ENCODE measurements around the gene DBNDD2.

The DBNDD2 gene

DNA sequence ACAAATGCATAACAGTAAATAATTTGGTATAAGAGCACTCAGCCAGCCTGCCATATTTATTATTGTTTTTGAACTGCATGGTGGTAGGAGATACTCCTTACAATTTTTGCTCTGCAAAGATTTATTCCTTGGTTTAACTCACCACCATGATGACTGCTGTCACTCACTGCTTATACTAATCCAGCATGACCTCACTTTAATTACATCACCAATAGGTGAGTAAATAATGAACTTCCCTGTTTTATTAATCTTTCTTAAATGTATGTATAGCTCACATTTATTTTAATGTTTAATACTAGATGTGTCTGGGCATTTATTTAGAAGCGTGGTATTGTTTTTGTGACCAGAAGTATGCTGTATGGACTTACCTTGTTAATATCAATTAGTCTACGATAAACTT lies 17.2 kb upstream of the DBNDD2 start:
- H3K9me3 ChIP-seq (ENCODE audit: control insufficient read depth in 1 of 2, low read length in 2 of 2): peaks cover 0 to 2% of the 10 kb centered on the region in 2 donors
- peaks cover 0 to 5% of the 10 kb centered on the region in 2 donors for H3K36me3 ChIP-seq (ENCODE audit: control insufficient read depth in 1 of 2, insufficient read depth in 2 of 2, low read length in 2 of 2)
- no peak overlapping the region for H3K27ac ChIP-seq (ENCODE audit: low read length)
- no peak overlapping the region for H3K4me3 ChIP-seq (ENCODE audit: low read depth in 1 of 2, low read length in 2 of 2)
- no peaks in the 10 kb centered on the region for H3K4me1 ChIP-seq (ENCODE audit: control insufficient read depth in 1 of 2, insufficient read depth in 2 of 2, low read length in 2 of 2)
- H3K27me3 ChIP-seq (ENCODE audit: low read depth, low read length): no peaks in the 10 kb centered on the region

DNA sequence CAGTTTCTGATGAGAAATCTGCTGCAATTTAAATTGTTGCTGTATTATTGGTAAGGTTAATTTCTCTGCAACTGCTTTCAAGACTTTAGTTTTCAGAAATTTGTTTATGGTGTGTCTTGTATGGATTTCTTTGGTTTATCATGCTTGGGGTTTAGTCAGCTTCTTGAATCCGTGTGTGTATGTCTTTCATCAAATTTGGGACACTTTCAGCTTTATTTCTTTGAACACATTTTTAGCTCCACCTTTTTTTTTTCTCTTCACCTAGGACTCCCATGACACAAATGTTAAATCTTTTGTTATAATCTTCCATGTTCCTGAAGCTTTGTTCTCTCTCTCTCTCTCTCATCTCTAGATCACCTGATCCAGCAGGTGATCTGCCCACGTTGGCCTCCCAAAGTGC lies 16.5 kb upstream of the DBNDD2 start:
- no peak overlapping the region for H3K4me3 ChIP-seq (ENCODE audit: low read depth in 1 of 2, low read length in 2 of 2)
- H3K9me3 ChIP-seq (ENCODE audit: control insufficient read depth in 1 of 2, low read length in 2 of 2): peaks cover 0 to 2% of the 10 kb centered on the region in 2 donors
- H3K4me1 ChIP-seq (ENCODE audit: control insufficient read depth in 1 of 2, insufficient read depth in 2 of 2, low read length in 2 of 2): no peaks in the 10 kb centered on the region
- no peak overlapping the region for H3K27ac ChIP-seq (ENCODE audit: low read length)
- H3K27me3 ChIP-seq (ENCODE audit: low read depth, low read length): no peaks in the 10 kb centered on the region
- H3K36me3 ChIP-seq (ENCODE audit: control insufficient read depth in 1 of 2, insufficient read depth in 2 of 2, low read length in 2 of 2): peaks cover 0 to 5% of the 10 kb centered on the region in 2 donors

DNA sequence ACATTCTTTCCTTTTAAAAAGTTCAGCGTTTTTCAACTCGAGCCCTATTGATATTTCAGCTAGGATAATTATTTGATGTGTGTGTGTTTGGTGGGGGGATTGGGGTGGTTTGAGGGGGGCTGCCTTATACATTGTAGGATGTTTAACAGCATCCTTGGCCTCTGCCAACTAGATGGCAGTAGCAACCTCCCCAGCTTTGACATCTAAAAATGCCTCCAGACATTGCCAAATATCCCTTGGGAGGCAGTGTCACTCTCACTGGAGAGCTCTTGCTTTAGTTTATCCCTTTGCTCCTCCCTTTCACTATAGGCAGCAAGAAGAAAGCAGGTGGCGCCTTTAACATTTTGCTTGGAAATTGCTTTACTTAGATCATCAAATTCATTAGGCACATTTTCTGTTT lies 15.4 kb upstream of the DBNDD2 start:
- Histone ChIP-seq H3K9me3 (ENCODE audit: control insufficient read depth in 1 of 2, low read length in 2 of 2) (peaks cover 0 to 2% of the 10 kb centered on the region in 2 donors), H3K4me1 (ENCODE audit: control insufficient read depth in 1 of 2, insufficient read depth in 2 of 2, low read length in 2 of 2) (no peaks in the 10 kb centered on the region), H3K27me3 (ENCODE audit: low read depth, low read length) (no peaks in the 10 kb centered on the region), H3K36me3 (ENCODE audit: control insufficient read depth in 1 of 2, insufficient read depth in 2 of 2, low read length in 2 of 2) (peaks cover 0 to 5% of the 10 kb centered on the region in 2 donors), H3K4me3 (ENCODE audit: low read depth in 1 of 2, low read length in 2 of 2) (no peak overlapping the region), H3K27ac (ENCODE audit: low read length) (no peak overlapping the region)

DNA sequence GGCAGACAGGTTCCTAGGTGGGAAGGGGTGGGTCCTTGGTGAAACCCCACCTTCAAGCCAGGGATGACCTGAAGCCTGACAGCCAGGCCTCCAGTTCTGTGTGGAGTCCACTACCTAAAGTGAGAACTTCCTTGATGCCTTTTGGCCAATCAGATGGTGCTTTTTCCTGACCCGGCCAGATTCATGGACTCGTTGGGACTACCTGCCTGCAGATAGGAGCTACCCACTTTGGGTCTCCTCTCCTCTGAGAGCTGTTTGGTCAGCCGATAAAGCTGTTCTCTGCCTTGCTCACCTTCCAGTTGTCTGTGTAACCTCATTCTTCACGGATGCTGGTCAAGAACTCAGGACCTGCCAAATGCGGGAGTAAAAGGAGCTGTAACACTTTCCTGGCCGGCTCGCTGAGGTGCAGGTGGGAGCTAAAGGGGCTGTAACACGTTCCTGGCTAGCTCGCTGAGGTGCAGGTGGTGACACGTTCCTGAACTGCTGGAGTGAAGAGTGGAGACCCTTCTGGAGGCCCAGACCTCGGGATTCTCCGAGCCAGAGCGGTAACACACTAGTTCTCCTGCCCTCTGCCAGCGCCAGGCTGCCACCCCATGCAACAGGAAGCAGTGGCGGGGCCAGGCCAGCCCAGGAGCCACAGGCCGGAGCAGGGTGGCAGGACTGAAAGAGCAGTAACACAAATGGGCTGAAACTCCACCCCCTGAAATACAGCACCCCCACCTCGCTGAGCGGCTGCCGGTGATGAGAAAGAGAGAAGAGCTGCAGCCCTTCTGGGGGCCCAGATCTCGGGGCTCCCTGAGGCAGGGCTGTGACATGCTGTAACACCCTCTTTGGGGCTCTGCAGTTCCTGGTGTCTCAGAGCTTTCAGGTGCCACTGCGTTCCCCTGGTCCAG lies 13.6 kb upstream of the DBNDD2 start:
- Histone ChIP-seq H3K9me3 (ENCODE audit: control insufficient read depth in 1 of 2, low read length in 2 of 2) (no peaks in the 10 kb centered on the region), H3K27ac (ENCODE audit: low read length) (no peak overlapping the region), H3K27me3 (ENCODE audit: low read depth, low read length) (no peaks in the 10 kb centered on the region), H3K36me3 (ENCODE audit: control insufficient read depth in 1 of 2, insufficient read depth in 2 of 2, low read length in 2 of 2) (peaks cover 0 to 5% of the 10 kb centered on the region in 2 donors), H3K4me3 (ENCODE audit: low read depth in 1 of 2, low read length in 2 of 2) (no peak overlapping the region), H3K4me1 (ENCODE audit: control insufficient read depth in 1 of 2, insufficient read depth in 2 of 2, low read length in 2 of 2) (no peaks in the 10 kb centered on the region)

DNA sequence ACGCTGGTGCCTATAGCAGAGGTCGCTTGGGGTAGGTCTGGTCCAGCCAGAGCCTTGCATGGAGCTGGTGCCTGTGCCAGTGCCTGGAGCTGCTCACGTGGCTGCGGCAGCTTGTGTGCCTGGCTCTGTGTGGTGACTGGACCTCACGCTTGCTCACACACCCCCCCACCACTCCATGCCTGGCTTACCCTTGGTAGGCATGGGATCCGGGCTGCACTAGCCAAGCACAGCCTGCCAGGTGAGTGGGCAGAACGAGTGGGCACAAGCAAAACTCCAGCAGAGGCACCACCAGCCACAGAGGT lies 13.0 kb upstream of the DBNDD2 start:
- Histone ChIP-seq H3K9me3 (ENCODE audit: control insufficient read depth in 1 of 2, low read length in 2 of 2) (no peaks in the 10 kb centered on the region), H3K27me3 (ENCODE audit: low read depth, low read length) (no peaks in the 10 kb centered on the region), H3K4me3 (ENCODE audit: low read depth in 1 of 2, low read length in 2 of 2) (no peak overlapping the region), H3K36me3 (ENCODE audit: control insufficient read depth in 1 of 2, insufficient read depth in 2 of 2, low read length in 2 of 2) (peaks cover 0 to 5% of the 10 kb centered on the region in 2 donors), H3K4me1 (ENCODE audit: control insufficient read depth in 1 of 2, insufficient read depth in 2 of 2, low read length in 2 of 2) (no peaks in the 10 kb centered on the region), H3K27ac (ENCODE audit: low read length) (no peak overlapping the region)

DNA sequence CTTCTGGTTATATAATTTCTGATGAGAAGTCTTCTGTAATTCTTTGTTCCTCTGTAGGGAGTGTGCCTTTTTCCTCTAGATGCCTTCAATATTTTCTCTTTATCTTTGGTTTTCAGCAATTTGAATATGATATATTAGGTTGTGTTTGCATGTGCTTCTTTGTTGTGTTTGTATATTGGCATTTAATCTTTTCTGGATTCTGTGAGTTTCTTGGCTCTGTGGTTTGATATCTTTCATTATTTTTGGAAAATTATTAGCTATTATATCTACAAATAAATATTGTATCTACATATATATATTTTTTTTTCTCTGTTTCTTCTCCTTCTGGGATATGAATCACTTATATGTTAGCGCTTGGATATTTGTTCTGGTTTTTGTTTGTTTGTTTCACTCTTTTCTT lies 9.1 kb upstream of the DBNDD2 start:
- H3K36me3 ChIP-seq (ENCODE audit: control insufficient read depth in 1 of 2, insufficient read depth in 2 of 2, low read length in 2 of 2): peaks cover 0 to 5% of the 10 kb centered on the region in 2 donors
- no peaks in the 10 kb centered on the region for H3K4me1 ChIP-seq (ENCODE audit: control insufficient read depth in 1 of 2, insufficient read depth in 2 of 2, low read length in 2 of 2)
- no peaks in the 10 kb centered on the region for H3K9me3 ChIP-seq (ENCODE audit: control insufficient read depth in 1 of 2, low read length in 2 of 2)
- H3K27me3 ChIP-seq (ENCODE audit: low read depth, low read length): no peaks in the 10 kb centered on the region
- H3K4me3 ChIP-seq (ENCODE audit: low read depth in 1 of 2, low read length in 2 of 2): no peak overlapping the region
- H3K27ac ChIP-seq (ENCODE audit: low read length): no peak overlapping the region

DNA sequence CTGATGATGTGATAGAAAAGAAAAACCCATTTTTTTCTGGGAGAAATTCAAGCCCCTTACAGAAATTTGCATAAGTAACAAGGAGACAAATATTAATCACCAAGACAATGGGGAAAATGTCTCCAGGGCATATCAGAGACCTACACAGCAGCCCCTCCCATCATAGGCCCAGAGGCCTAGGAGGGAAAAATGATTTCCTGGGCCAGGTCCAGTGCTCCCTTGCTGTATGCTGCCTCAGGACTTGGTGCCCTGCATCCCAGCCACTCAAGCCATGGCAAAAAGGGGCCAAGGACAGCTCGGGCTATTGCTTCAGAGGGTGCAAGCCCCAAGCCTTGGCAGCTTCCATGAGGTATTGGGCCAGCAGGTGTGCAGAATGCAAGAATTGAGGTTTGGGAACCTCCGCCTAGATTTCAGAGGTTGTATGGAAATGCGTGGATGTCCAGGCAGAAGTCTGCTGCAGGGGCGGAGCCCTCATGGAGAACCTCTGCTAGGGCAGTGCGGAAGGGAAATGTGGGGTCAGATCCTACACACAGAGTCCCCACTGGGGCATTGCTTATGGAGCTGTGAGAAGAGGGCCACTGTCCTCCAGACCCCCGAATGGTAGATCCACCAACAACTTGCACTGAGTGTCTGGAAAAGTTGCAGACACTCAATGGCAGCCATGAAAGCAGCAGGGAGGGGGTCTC lies 7.6 kb upstream of the DBNDD2 start:
- Histone ChIP-seq H3K4me3 (ENCODE audit: low read depth in 1 of 2, low read length in 2 of 2) (no peak overlapping the region), H3K27ac (ENCODE audit: low read length) (no peak overlapping the region), H3K27me3 (ENCODE audit: low read depth, low read length) (no peaks in the 10 kb centered on the region), H3K4me1 (ENCODE audit: control insufficient read depth in 1 of 2, insufficient read depth in 2 of 2, low read length in 2 of 2) (no peaks in the 10 kb centered on the region), H3K36me3 (ENCODE audit: control insufficient read depth in 1 of 2, insufficient read depth in 2 of 2, low read length in 2 of 2) (no peaks in the 10 kb centered on the region), H3K9me3 (ENCODE audit: control insufficient read depth in 1 of 2, low read length in 2 of 2) (no peaks in the 10 kb centered on the region)

DNA sequence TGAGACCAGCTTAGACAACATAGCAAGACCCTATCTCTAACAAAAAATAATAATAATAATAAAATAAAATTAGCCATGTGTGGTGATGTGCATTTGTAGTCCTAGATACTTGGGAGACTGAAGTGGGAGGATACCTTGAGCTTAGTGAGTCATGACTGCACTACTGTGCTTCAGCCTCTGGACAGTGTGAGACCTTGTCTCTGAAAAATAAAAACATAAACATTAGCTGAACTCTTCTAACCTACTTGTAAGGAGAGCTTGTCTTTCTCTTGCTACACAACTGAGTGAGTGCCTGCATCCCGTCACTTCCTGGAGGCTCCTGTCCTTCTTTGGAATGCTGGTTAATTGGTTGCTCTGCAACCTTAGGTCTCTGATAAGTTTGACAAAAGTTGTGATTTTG lies 5.1 kb upstream of the DBNDD2 start:
- Histone ChIP-seq H3K4me3 (ENCODE audit: low read depth in 1 of 2, low read length in 2 of 2) (no peak overlapping the region), H3K9me3 (ENCODE audit: control insufficient read depth in 1 of 2, low read length in 2 of 2) (no peaks in the 10 kb centered on the region), H3K27ac (ENCODE audit: low read length) (no peak overlapping the region), H3K4me1 (ENCODE audit: control insufficient read depth in 1 of 2, insufficient read depth in 2 of 2, low read length in 2 of 2) (peaks cover 0 to 7% of the 10 kb centered on the region in 2 donors), H3K27me3 (ENCODE audit: low read depth, low read length) (no peaks in the 10 kb centered on the region), H3K36me3 (ENCODE audit: control insufficient read depth in 1 of 2, insufficient read depth in 2 of 2, low read length in 2 of 2) (no peaks in the 10 kb centered on the region)

DNA sequence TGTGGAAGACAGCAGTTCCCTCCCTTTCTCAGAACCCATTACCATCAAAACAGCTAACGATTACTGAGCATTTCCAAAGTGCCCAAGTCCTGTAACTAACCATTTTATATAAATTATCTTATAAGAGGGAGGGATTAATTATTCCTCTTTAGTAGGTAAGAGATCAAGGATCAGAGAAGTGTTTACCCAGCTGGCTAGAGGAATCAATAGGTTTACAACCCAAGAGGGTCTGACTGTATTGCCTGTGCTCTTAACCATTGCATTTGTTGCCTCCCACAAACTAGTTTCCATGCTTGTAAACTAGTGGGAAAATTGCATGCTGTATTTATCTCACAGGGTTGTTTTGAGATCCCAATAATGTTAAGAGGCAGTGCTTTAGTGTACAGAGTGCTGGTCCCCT lies 3.7 kb upstream of the DBNDD2 start:
- peaks cover 0 to 15% of the 10 kb centered on the region in 2 donors for H3K4me1 ChIP-seq (ENCODE audit: control insufficient read depth in 1 of 2, insufficient read depth in 2 of 2, low read length in 2 of 2)
- peaks cover 8 to 9% of the 10 kb centered on the region in 2 donors for H3K36me3 ChIP-seq (ENCODE audit: control insufficient read depth in 1 of 2, insufficient read depth in 2 of 2, low read length in 2 of 2)
- no peak overlapping the region for H3K4me3 ChIP-seq (ENCODE audit: low read depth in 1 of 2, low read length in 2 of 2)
- no peak overlapping the region for H3K27ac ChIP-seq (ENCODE audit: low read length)
- H3K9me3 ChIP-seq (ENCODE audit: control insufficient read depth in 1 of 2, low read length in 2 of 2): no peaks in the 10 kb centered on the region
- H3K27me3 ChIP-seq (ENCODE audit: low read depth, low read length): no peaks in the 10 kb centered on the region

DNA sequence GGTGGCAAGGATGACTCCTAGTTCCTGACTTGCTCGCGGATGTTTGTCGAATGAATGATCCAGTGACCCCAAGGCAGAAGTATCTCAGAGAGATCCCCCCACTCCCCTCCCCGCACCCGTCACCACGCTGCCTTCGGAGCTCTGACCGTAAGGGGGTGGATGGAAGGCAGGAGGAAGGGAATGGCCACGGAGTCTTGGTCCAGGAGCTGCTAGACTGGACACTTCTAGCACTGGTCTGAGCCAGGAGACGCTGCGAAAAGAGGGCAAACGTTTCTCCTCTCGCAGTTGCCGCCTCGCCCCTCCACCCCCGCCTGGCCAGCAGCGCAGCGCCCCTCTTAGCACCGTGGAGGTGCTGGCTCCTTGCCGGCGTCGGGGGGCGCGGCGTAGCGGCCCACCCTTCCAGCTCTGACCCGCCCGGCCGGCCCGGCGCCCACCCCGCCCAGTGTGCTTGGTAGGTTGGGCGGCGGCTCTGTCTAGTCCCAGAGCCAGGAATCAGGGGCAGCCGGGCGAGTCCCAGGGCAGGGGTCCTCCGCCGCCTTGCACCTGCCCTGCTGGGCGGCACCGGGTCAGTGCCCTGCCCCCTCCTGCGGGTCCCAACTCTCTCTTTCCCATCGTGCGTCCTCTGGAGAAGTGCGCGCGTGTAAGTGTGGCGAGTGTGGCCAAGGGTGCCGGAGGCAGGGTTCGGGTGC lies 2.4 kb upstream of the DBNDD2 start:
- Histone ChIP-seq H3K4me1 (ENCODE audit: control insufficient read depth in 1 of 2, insufficient read depth in 2 of 2, low read length in 2 of 2) (peaks cover 0 to 15% of the 10 kb centered on the region in 2 donors), H3K27me3 (ENCODE audit: low read depth, low read length) (no peaks in the 10 kb centered on the region), H3K36me3 (ENCODE audit: control insufficient read depth in 1 of 2, insufficient read depth in 2 of 2, low read length in 2 of 2) (peaks cover 20 to 21% of the 10 kb centered on the region in 2 donors), H3K4me3 (ENCODE audit: low read depth in 1 of 2, low read length in 2 of 2) (peak overlapping the region; percentile 89 to 94), H3K9me3 (ENCODE audit: control insufficient read depth in 1 of 2, low read length in 2 of 2) (no peaks in the 10 kb centered on the region), H3K27ac (ENCODE audit: low read length) (peak overlapping the region; percentile 77)
